GM19238 (cell line): ENCODE data around the gene PRCP.

Source experiments
- DNase-seq: peaks from one replicate; pipeline ENCODE4 v3.0.0; 2011; ENCODE audit warnings: low spot score; ENCODE audit not compliant: insufficient read length

The PRCP gene

DNA sequence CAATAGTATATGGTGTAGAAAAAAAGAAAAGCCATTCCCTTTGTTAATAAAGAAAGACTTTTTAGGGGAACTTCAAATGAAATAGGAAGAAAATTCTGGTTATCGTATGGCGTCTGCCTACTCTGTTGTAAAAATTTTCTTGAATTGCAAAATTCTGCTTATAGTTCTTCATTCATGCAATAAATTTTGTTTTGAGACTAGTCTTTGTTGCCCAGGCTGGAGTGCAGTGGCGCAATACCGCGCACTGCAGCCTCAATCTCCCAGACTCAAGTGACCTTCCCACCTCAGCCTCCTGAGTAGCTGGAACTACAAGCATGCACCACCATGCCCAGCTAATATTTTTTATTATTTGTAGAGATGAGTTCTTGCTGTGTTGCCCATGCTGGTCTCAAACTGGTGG is 7.1 kb upstream of the PRCP start:
- DNase-seq: no peak

DNA sequence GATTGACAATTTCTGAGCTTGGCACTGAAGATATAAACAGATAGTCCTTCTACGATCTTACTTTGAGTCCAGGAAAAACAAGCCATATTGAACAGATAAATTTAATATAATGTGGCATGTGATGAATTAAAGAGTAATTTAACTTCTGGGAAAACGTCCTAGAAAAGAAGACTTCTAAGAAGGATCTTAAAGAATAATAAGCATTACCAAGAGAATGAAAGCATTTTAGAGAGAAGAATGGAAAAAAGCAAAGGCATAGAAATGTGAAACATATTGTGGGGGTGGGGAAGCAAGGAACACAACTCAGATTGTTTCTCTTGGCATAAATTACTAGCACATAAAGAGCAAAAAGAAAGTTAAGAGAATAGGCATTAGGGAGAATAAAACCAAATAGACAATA is 6.7 kb upstream of the PRCP start:
- no peak for DNase-seq

DNA sequence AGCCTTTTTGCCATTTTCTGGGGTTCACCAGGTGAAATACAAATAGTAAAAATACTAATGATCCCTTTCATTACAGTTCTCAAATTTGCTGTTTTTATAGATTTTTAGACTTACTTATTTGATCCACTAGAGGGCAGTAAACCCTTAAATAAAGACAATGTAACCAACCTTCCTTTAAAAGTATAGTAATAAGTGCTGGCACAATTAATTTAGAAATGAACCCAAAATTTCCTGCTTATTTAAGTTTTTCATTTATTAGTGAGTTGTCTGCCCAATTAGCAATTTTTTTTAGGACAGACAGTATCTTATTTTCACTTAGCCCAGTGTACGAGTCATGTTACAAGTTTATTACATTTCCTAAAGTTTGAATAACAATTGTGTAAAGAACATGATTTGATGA is 6.0 kb upstream of the PRCP start:
- no peak for DNase-seq

DNA sequence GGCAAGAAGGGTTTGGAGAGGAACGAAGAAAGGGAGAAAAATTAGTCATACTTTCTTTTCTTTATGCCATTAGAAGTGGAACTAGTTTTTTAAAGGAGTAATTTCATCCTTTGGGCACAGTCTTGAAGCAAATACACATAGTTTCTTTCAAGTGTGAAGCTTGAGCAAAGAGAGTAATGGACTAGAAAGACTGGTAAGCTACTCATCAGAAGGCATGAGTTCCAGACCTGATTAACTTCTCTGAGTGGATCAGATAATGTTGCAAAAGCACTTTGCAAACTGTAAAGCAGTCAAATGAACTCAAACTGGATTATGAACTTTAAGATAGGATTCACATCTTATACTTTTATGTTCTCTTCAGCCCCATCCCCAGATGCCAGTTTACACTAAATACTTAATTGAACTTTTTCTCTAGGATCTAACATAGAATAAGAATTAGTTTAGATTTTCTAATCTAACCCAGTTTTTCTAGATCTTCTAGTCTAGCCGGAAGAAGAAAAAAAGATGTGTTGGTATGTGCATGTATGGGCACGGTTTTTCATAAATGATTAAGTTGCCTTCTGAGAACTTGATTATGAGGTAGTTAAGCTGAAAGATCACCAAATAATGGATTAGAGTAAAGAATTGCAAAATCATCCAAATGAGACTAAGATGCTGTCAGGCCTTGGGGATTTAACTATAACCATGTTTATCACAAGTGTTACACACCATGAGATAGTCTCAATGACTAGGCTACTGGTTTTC is 3.8 kb upstream of the PRCP start:
- no peak for DNase-seq

DNA sequence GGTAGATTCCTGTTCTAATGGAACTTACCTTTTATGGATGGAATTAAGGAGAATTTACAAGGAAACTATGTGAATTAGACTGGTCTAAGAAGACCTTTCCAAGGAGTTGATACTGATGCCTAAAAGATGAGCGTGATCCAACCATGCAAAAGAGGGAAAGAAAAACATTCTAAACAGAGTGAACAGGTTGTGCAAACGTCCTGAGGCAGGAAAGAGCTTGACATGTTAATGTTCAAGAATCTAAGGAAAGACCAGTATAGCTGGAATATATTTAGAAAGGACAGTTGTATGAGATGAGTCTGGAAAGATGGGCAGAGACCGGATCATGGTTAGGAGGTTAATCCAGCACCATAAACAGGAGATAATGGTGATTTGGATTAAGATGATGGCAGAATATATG is 2.6 kb upstream of the PRCP start:
- DNase-seq: no peak

DNA sequence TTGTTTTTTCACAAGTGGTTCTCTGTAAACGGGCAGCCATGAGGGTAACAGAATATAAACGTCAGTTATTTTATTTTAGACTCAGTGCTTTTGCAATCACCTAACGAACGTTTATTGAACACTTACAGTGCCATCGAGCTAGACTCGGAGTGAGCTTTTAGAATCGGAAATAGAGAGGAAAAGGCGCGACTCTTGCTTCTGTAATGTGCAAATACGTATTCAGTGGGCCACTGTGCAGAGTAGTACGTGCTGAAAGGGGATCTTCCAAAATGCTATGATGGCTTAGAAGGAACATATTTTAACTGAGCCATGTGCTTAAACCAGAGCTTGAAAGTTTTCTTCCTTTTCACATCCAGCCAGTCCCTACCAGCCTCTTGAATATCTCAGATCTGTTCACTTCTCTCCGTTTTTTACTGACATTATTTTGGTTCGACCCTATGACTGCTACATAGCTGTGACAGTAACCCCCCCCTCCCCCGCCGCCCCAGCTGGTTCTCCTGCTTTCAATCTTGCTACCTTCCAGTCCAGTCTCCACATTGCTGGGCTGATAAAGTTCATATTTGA is 1.8 kb upstream of the PRCP start:
- DNase-seq: no peak

DNA sequence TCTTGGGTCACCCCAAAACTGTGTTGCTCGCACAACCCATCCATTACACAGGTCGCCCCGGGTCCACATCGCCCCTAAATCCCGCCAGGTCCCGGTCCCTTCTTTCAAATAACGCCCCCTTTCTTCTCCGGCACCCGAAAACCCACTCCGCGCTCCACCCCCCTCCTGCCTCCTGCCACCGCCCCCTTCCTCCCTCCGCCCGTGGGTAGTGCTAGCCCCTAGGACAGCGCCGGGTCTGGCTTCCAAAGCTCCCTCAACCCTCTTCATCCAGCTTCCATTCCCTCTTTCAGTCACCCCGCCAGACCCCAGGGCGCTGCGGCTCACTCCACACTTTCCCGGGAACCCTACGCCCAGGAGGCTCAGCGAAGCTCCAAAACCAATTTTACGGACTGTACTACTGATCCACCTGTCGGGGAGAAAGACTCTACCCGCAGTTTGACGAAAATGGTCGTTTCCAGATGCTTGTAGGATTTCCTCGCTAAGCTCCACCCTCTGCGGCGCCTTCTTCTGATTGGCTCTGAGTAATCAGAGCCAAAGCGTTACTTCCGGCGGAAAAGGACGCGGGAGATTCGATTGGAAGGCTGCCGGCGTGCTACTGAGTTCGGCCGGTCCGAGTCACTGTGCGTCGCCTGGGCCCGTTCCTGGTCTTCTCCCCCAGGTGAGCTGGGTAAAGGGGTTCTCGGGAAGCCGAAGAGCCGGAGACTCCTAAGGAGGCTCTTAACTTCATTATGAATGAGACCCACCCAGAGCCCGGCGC is 1.1 kb upstream of the PRCP start, which contains the start of gene DDIAS:
TSS of gene DDIAS (plus strand) at position 572 of the 757 bp plus-strand sequence. CDS start 13,003 bp downstream, outside the sequence.
- peak; percentile 63 for DNase-seq

DNA sequence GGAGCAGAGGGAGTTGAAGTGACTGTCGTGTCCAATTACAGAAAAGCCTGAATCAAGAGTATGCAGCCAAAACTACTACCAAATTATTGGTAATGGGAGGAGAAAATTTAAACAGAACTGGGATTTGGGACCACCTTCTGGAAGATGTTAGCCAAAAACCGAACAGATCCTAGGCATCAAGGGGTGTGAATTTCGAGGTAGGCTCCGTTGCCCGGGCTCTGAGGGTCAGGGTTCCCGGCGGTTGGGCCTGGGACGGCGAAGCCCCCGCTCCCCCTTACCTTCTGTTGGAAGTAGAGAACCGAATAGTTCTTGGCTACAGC is 313 bp downstream of the PRCP start:
- no peak for DNase-seq

DNA sequence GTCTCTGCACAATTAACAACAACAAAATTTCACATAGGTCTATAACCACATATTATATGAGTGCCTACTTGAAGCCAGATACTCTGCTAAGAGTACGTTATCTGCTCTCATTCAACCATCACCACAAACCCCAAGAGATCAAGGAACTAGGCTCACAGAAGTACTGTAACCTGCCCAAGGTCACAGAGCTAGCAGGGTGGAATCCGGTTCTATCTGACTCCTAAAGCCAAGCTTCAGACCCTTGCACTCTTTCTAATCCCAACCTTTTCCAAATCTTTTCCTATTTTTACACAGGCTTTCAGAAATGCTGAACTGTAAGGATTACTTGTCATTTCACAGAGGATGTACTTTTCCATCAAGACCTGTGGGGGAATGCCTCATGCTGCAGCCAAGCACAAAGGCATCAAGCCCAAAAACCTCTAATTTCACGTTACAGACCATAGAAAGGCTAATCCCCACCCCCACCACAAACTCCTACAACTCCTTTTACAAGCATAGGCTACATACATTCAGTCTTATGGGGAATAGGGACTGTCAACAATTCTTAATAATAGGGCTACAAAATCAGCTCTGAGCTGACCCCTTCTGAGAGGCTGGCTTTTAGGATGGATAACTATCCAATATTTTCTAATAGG is 927 bp downstream of the PRCP start:
- DNase-seq: no peak

DNA sequence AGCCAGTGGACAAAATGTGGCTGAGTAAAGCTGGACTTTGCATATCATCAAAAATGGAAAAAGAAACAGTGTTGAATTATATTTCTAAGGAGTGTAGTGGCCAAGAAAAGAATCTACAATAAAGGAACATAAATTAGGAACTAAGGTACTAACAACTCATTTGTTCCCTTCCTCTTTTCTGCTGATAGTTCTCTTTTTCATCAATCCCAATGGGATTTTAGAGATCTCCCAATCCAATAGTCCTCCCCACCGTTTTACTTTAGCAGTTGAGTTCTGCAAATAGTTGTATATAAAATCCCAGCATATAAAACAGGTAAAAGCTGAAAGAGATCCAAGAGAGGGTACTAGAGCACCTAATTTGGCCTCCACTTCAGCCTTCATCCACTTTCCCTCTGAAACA is 2.0 kb downstream of the PRCP start:
- DNase-seq: no peak

DNA sequence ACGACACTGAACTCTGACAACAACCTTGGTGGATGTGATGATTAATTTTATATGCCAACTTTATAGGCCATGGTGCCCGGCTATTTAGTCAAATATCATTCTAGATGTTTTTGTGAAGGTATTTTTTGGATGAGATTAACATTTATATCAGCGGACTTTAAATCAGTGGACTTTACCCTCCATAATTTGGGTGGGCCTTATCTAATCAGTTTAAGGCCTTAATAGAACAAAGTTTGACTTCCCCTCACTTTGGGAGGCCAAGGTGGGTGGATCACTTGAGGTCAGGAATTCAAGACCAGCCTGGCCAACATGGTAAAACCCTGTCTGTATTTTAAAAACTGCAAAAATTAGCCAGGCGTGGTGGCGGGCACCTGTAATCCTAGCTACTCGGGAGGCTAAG is 4.0 kb downstream of the PRCP start:
- DNase-seq: no peak

DNA sequence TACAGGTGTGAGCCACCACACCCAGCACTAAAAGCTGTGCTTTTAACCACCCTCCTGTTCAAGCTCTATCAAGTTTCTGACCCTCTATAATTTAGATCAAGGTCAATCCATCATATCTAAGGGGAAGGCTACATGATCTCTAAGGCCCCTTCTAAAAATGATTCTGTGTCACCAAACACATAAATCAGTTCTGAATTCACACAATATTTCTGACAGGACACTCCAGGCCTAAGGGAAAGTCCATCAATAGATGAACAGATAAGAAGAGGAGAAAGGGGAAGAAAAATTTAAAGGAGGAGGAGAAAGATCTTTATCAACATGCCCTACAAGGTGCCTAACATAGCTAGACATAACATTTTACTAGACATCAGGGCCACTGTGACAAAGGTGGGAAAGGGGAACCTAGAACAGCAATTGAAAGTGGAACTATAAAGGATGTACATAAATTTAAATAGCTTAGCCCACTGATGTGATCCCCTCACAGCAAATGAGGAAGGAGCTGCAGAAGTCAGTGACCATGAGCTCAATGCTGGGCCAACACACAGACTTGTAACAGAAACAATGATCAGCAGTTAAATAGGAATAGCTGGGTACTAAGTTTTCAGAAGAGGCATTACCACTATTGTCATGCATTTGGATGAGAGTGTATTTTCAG is 4.7 kb downstream of the PRCP start:
- no peak for DNase-seq

DNA sequence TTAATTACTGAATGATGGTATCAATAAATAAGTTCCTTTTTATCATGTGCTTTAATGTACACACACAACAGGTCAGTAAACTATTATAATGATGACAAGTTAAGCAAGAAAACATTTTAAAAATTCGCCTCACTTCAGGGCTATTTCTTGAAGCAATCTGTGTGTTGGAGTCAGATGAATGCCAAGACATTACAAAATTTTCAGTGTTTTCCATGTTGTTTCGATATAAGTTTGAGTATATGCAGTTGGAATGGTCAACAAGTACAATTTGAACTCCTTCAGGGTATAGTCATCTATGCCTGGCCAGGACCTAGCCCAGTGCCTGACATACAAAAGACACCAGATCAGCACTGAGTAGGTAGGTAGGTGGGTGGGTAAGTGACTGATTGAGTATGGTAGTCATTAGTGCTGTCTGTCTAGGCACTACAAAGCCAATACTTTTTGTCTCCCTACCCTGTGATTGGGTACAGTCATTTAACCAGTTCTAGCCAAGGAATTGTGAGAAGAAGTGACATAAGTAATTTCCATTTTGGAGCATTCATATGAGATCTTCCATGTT is 7.5 kb downstream of the PRCP start:
- no peak for DNase-seq

DNA sequence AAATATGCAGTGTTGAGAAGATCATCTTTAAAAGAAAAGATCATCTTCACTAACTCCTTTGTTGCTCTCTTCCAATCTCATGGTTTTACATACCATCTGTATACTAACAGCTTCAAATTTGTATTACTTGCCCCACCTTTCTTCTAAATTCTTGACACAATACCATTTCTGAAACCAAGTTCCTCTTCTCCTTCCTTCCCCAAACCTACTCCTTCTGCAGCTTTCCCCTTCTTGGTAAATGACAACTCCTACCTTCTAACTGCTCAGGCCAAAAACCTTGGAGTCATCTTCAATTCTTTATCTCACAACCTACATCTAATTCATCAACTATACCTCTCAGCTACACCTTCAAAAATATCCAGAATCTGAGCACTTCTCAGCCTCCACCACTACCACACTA is 9.3 kb downstream of the PRCP start:
- DNase-seq: no peak

DNA sequence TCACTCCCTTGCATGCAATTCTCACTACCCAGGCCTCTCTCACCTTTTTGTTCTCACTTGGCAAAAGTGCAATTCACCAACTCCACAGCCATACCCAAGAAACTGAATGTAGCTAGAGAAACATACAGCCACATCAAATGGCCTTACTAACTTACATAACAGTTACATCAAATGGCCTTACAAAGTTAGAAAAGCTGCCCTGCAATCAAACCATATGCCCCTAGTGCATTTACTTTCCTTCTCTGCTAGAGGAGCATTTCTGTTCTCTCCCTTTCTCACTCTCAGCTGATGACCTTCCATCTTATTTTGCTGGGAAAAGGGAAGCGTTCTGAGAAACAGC is 10.3 kb downstream of the PRCP start:
- DNase-seq: no peak

DNA sequence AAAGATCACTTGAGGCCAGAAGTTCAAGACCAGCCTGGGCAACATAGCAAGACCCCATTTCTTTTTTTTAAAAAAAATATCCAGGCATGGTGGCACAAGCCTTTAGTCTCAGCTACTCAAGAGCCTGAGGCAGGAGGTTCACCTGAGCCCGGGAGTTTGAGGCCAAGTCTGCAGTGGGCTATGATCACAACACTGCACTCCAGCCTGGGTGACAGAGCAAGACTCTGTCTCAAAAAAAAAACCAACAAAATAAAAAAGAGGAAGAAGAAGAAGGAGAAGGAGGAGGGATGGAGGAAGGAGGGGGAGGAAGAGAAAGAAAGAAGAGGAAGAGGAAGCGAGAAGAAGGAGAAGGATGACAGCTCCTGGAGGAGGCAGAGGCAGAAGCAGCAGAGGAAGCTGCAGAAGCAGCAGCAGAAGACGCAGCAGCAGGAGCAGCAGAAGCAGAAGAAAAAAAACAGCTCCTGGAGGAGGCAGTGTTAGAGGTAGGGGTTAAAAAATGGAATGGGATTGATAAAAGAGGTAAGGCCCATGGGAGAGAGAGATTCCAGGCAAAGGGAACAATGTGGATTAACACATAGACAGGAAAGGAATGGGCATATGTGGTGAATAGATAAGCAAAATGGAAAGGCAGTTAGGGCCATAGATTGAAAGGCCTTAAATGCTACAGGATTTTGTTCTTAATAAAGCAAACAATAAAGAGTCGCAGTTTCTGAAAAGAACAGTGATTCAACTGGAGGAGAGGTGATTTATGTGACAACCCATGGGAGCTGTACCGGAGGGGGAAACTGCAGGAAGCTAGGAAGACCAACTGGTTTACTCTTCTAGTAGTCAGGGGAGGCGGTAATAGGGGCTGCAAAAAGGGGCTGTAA is 10.9 kb downstream of the PRCP start:
- no peak for DNase-seq

DNA sequence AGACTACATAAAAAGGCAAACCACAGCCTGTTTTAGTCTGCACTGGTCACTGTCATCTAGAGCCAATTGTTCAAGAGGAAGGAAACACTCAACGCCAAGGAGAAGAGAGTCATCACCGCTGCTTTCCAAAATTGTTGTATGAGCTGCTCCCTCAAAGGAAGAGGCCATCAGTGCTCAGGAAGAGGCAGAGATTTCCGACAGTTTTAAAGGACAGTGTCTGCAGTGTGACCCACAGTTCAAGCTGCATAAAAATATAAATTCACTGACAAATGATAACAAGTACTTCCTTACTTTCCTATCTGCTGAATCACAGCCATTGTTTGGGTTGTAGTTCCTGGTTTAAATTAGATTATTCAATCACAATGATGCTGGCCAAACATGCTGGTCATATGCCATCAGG is 16.4 kb downstream of the PRCP start:
- no peak for DNase-seq

DNA sequence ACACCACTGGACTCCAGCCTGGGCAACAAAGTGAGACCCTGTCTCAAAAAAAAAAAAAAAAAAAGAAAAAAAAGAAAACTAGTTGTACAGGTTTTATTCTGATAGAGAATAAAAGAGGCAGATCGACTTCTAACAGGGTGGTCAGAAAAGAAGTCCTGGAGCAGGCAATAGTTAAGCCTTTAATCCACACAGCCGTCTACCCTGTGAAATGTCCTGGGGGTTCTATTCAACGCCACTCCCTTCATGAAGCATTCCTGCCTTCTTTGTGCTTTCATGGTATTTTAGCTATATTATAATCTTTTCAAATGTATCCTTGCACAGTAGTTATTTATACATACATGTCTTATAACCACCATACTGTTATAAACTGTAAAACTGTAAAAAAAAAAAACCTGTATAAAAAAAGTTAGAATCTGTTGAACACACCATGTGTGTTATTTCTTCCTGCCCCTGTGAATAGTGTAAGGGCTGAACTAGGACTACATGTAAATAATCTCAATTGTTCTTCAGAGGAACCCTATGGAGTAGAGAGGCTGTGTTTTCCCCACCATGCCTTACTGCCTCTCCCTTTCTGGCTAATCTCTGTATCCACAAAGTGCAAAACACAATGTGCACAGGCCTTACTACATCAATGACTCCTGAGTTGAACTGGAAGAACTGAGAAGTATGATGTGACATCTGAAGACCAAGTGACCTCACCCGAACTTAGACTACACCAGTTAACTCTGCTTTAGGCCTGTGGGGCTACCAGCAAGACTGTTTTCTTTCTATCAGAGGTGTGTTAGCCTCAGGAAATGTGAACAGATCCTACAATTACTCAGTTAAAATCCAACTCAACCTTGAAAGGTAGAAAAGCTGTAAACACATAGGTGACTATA is 25.3 kb downstream of the PRCP start:
- no peak for DNase-seq

DNA sequence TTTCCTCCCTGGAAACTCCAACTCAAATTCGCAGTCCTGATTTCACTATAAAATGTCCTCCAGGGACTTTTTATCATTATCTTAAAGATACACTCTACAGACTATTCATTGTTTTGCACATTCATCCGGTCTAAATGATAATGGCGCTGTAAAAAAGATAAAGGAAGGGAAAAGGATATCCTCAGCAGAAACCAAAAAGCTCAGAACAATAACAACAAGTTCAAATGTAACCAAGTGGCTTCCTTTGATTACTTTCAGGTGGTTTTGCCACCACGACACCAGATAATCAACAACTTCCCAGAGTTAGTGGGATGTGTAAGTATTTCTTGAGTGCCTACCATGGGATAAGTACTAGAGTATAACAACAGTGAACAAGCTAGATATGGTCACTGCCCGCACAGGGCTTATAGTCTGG is 26.3 kb downstream of the PRCP start:
- no peak for DNase-seq
